Placental pericyte (primary cell): ENCODE data around the gene MARK3. TPM values are rescaled to one million over a fixed set of nuclear protein-coding genes. Genes with fewer than 3 reads are reported as not detected.

Experiments used
- small RNA-seq: library from RNA; depleted of rRNA; stranded (forward); fragments of <200 nt; gene quantifications from one replicate; pipeline ENCODE3, GENCODE V24; 2012; ENCODE audit warnings: low replicate concordance
- total RNA-seq: library from RNA; depleted of rRNA; stranded (reverse); fragments of >200 nt; gene quantifications from 2 replicates; pipeline ENCODE4 v1.2.3, GENCODE V29; 2012

The MARK3 gene
- 105 and 133 TPM in 2 replicates for total RNA-seq

GRCh38 chr14:103385152-103385928 is at the start of gene MARK3:
Gene MARK3 (plus strand): TSS chr14:103385415. CDS start chr14:103386030, 615 bp downstream.

DNA sequence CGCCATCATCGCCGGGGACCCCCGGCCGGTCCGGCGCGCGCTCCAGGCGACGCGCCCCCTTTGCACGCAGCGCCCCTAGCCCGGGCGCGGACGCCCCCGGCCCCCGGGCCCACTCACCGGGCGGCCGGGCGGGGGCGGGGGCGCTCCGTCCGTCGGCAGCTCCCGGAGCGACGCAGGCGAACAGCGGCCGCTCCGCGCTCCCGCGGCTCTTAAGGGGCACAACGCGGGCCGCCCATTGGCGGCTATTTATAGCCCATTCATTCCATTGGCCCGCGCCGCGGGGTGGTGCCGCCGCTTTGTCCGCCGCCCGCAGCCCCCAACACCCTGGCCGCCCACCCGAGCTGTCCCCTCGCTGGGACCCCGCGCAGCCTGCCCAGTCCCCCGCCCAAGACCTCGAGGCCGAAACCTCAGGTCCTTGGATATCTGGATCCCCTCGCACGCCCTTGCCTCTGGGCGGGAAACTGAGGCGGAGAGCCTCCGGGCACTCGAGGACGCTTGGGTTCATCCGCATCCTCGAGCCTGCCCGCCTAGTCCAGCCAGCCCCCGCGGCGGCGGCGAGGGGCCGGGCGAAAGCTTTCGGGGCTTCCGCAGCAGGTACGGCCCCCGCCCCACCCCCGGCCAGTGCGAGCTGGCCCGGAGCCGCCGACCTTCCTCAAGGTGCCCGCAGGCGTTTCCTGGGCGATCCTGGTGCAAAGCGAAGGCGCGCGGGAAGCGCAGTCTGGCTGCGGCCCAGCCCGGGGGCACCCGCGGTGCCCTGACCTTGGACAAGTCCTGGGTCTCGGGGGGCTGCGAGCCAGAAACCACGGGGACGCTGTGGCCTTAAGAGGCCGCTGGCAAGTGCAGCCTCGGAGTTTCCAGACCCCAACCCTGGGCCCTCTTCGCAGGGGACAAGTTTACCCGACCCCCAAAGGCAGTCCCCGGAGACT is 137.7 kb downstream of the MARK3 start, which contains the start of gene CKB:
CKB (minus strand) TSS at position 182 of the 926 bp plus-strand sequence. CDS start 337 bp downstream, outside the sequence.

GRCh38 chr14:103528587-103529382 is 143.6 kb downstream of the MARK3 start, which contains the start of gene TRMT61A:
Gene TRMT61A (plus strand): TSS chr14:103529196. CDS start chr14:103529979, 783 bp downstream.

Small RNAs within 50 kb of the gene (small RNA-seq; reads per million reads assigned to genes)
- gene RNU7-160P: not detected
- 1,574 reads per million, percentile 100 among the genes with 10 or more reads in this experiment for gene SNORA28

Other genes starting within 250 kb of the MARK3 start
- gene EIF5, start 51.2 kb upstream of the MARK3 start, total RNA-seq: 230 and 308 TPM in 2 replicates
- 5.3 and 7.0 TPM in 2 replicates for gene CKB, start 137.4 kb downstream of the MARK3 start, total RNA-seq
- gene TRMT61A, start 143.8 kb downstream of the MARK3 start, total RNA-seq: 12.7 and 15.6 TPM in 2 replicates
- gene BAG5, start 177.2 kb downstream of the MARK3 start, total RNA-seq: 23.6 and 35.8 TPM in 2 replicates
- 12.0 and 18.2 TPM in 2 replicates for gene COA8, start 177.5 kb downstream of the MARK3 start, total RNA-seq
- 213 and 281 TPM in 2 replicates for gene KLC1, start 243.8 kb downstream of the MARK3 start, total RNA-seq